ENCODE measurements around the gene ROCK2.
A peak's percentile ranks its signal among the peaks of the same experiment; 100 is the strongest.
"Not testable (repeated sequence)": the region's sequence is repeated elsewhere in the genome, so short reads cannot be mapped to it uniquely, and the experiment has no call there.

ROCK2 gene

GRCh38 chr2:11264818-11265217 lies 79.6 kb downstream of the ROCK2 start:
- DNase-seq (ENCODE audit: low spot score) = no peak

DNA sequence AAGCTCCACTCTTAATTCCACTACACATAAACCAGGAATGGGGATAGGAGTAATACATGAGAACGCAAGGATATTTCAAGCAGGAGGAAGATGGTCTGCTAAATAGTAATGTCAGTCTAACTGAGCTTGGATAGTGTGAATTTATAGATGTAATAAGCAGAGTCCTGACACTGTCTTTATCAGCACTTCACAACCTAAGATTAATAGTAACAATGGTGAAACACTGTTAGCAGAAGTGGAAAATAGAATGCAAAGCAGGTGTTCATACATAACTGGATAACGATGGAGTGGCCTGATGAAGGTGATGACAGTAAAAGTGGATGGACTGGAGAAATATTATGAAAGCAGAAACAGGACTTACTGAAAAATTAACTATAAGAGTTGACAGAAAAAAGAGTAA lies 80.4 kb downstream of the ROCK2 start:
- no peak for DNase-seq (ENCODE audit: low spot score)

DNA sequence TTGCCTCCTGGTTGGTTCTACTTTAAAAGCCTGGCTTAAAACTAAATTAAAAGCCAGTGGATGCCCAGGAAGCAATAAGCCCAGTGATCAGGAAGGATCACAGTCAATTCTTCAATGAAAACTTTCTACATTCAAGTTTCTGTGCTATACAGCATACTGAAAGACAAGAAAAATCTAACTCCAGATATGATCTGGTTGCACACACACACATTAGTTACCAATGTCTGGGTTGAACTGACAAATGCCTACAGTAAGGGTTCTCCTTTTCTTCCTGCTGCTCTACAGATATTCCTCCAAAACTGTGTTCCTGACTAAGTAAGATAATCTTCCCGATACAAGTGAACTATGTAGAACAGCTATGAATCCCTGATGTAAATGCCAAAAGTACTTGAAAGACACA lies 81.3 kb downstream of the ROCK2 start:
- DNase-seq (ENCODE audit: low spot score) = no peak

GRCh38 chr2:11262438-11262837 lies 82.0 kb downstream of the ROCK2 start:
- DNase-seq (ENCODE audit: low spot score) = not testable (repeated sequence)

- DNase-seq (ENCODE audit: low spot score) = not testable (repeated sequence)
Measured at GRCh38 chr2:11261564-11261963, 82.9 kb downstream of the ROCK2 start.

DNA sequence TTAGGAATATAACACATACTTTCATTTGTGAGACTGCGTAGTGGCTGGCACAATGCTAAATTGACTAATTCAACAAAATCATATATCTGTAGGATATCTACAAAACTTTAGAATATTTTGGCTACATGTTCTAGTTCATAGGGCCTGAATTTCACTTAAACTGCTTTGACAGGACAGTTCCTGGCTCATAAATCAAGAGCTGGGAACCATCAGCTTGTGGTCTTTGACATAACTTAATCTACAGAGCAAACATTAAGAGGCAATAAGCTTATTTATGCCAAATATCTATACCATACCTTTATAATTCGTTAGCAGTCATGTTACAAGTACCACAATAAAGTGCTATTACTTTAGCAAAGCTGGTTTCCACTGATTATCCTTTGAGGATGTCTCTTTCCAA lies 83.5 kb downstream of the ROCK2 start:
- DNase-seq (ENCODE audit: low spot score) = no peak

- no peak for DNase-seq (ENCODE audit: low spot score)
Measured at GRCh38 chr2:11257964-11258363, 86.5 kb downstream of the ROCK2 start.

DNA sequence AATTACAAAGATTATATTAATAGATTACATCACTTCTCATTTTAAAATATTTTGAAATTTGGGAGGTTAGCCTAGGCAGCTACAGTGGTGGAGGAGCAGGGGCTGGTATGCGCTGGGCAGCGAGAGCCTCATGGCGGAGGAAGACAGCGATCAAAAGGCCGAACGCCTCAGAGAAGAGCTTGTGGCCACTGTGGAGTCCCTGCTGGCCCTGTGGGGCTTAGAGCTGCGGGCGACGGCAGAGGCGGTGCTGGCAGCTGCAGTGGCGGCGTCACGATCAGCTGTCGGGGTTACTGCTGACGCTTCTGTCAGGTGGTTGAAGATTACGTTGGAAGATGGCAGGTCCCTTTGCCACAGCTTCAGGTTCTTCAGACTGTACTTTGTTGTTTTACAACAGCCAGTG lies 87.4 kb downstream of the ROCK2 start:
- no peak for DNase-seq (ENCODE audit: low spot score)

GRCh38 chr2:11256166-11256565 lies 88.3 kb downstream of the ROCK2 start:
- no peak for DNase-seq (ENCODE audit: low spot score)

DNA sequence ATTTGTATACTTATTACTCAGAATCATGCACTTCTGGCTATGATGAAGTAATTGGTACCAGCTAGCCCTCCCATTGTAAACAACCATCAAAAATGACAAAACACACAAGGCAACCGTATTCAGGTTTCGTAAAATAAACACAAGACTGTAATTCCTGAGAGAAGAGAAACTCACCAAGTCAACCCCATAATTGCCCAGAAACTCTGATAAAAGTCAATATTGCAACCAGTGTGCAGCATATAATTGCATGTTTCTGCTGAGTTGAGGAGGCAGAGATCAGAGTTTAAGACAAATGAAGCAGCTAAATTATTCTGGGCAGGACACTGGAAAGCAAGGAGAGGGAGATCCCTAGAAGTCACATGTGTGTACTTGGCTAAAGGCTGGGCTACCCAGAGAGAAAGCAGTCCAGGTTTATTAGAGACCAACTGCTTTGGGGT lies 90.3 kb downstream of the ROCK2 start:
- no peak for DNase-seq (ENCODE audit: low spot score)

- not testable (repeated sequence) for DNase-seq (ENCODE audit: low spot score)
Measured at GRCh38 chr2:11252458-11252857, 92.0 kb downstream of the ROCK2 start.

GRCh38 chr2:11250400-11251196 lies 93.8 kb downstream of the ROCK2 start:
- no peak for DNase-seq (ENCODE audit: low spot score)

GRCh38 chr2:11245322-11245721 lies 99.1 kb downstream of the ROCK2 start:
- DNase-seq (ENCODE audit: low spot score) = no peak

DNA sequence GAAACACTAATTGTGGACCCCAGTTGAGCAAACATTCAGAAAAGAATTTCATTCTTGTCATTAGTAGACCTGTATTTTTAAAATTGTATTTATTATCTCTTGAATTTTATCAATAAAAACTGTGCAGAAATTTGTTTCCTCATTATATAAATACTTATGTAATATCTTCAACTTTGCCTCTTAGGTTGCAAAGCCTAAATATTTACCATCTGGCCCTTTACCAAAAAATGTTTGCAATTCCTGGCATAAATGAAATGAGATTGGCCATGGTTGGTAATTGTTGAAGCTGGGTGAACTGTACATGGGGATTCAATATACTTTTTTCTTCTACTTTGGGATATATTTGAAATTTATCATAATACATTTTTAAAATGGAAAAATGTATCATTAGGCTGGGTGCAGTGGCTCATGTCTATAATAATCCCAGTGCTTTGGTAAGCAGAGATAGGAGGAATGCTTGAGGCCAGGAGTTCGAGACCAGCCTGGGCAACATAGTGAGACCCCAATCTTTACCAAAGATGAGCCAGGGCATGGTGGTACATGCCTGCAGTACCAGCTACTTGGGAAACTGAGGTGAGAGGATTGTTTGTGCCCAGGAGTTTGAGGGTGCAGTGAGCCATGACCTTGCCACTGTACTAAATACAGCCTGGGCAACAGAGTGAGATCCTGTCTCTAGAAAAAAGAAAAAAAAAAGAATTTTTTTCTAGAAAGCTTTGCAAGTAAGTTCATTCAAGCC lies 100.2 kb downstream of the ROCK2 start:
- no peak for DNase-seq (ENCODE audit: low spot score)

DNA sequence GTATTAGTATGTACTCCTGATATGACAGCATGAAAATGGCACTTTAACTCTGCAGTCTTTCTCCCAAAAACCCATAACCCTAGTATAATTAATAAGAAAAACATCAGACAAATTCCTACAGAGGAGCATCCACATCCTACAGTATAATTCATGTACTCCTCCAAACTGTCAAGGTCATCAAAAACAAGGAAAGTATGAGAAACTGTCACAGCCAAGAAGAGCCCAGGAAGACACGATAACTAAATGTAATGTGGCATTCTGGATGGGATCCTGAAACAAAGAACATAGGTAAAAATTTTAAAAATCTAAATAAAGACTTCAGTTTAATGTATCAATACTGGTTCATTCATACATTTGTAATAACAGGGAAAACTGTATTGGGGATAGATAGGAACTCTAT lies 100.9 kb downstream of the ROCK2 start:
- no peak for DNase-seq (ENCODE audit: low spot score)

GRCh38 chr2:11242542-11243174 lies 101.8 kb downstream of the ROCK2 start:
- DNase-seq (ENCODE audit: low spot score) = peak; percentile 43

- DNase-seq (ENCODE audit: low spot score) = no peak
Measured at GRCh38 chr2:11241412-11242203, 102.8 kb downstream of the ROCK2 start.

- DNase-seq (ENCODE audit: low spot score) = no peak
Measured at GRCh38 chr2:11239666-11240462, 104.6 kb downstream of the ROCK2 start.

- no peak for DNase-seq (ENCODE audit: low spot score)
Measured at GRCh38 chr2:11239147-11239546, 105.3 kb downstream of the ROCK2 start.

DNA sequence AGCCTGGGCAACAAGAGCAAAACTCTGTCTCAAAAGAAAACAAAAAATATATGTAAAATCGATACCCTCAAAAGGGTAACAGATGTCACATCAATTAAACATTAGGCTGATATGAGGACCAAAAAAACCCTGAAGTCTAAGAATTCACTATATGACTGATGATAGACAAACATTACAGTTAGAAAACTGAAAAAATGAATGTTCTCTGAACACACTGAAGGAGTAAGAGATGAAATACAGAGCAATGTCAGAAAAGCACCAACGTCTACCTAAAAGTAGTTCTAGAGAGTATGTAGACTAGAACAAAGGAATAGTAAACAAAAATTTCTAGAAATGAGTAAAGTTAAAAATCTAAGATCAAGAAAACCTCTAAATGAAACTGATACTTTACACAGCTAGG lies 107.3 kb downstream of the ROCK2 start:
- no peak for DNase-seq (ENCODE audit: low spot score)

DNA sequence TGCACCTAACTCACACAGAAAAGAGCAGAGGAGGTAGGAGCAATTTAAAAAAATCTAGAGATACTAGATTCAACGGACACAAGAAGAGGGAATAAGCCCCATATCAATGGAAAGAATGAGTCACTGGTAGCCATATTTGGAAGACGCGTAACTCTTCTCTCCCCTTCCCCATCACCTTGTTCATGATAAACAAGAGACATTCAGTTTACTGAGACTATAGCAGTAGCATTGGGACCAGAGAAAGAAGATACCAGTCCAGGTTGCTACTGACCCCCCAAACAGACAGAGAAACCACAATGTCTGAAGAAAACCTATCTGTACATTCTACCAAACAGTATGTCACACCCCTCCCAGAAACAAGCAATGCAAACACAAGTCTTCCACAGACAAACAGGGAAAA lies 108.1 kb downstream of the ROCK2 start:
- no peak for DNase-seq (ENCODE audit: low spot score)
